Heart left ventricle (tissue), 16 donors: ENCODE results near the gene ALDH4A1. TPM values are rescaled to one million over a fixed set of nuclear protein-coding genes. Genes with fewer than 3 reads are reported as not detected.
A peak's percentile ranks its signal among the peaks of the same experiment; 100 is the strongest.
"Not testable (repeated sequence)": the region's sequence is repeated elsewhere in the genome, so short reads cannot be mapped to it uniquely, and the experiment has no call there.

ENCODE experiments used
- ATAC-seq, 4 donors: fragments of 200-7000 bp; cut with Tn5 transposase; one replicate each; pipeline ENCODE4 v1.9.1; 2020 to 2022; ENCODE audit warnings: moderate library complexity in 4 of 4, mild to moderate bottlenecking in 3 of 4, moderate number of reproducible peaks in 1 of 4
- DNase-seq, 5 donors: peaks; one replicate each; pipeline ENCODE4 v3.0.0-alpha.2; 2020
- H3K27ac ChIP-seq, 12 donors: fragments of 200-600 bp; sonication (generic) in 4 of 12; one replicate each; pipeline versions ENCODE4 v1.5.0 to v1.8.0; 2016 to 2022; ENCODE audit warnings: mild to moderate bottlenecking in 2 of 12
- H3K27me3 ChIP-seq, 9 donors: fragments of 200-600 bp; sonication (generic) in 2 of 9; one replicate each; pipeline versions ENCODE4 v1.5.1 to v1.8.0; 2016 to 2022; ENCODE audit warnings: mild to moderate bottlenecking in 3 of 9
- H3K36me3 ChIP-seq, 9 donors: fragments of 200-600 bp; sonication (generic) in 2 of 9; one replicate each; pipeline versions ENCODE4 v1.5.0 to v1.8.0; 2018 to 2022; ENCODE audit warnings: mild to moderate bottlenecking in 2 of 9
- H3K4me1 ChIP-seq, 12 donors: fragments of 200-600 bp; sonication (generic) in 4 of 12; one replicate each; pipeline versions ENCODE4 v1.5.0 to v1.8.0; 2016 to 2022; ENCODE audit warnings: mild to moderate bottlenecking in 3 of 12
- H3K4me3 ChIP-seq, 12 donors: fragments of 200-600 bp; sonication (generic) in 4 of 12; one replicate each; pipeline versions ENCODE4 v1.5.0 to v1.8.0; 2017 to 2022; ENCODE audit warnings: mild to moderate bottlenecking in 9 of 12, moderate library complexity in 4 of 12
- H3K9me3 ChIP-seq, 12 donors: fragments of 200-600 bp; sonication (generic) in 4 of 12; one replicate each; pipeline versions ENCODE4 v1.5.0 to v1.8.0; 2016 to 2022; ENCODE audit warnings: mild to moderate bottlenecking in 1 of 12
- CTCF ChIP-seq, 12 donors: fragments of 200-600 bp; sonication (generic) in 4 of 12; IDR thresholded peaks; one replicate each; pipeline versions ENCODE4 v1.5.0 to v1.8.0; 2018 to 2022; ENCODE audit warnings: antibody characterized with exemption in 12 of 12, mild to moderate bottlenecking in 5 of 12
- POLR2A ChIP-seq, 2 donors: fragments of 450-650 bp; IDR thresholded peaks; one replicate each; pipeline ENCODE4 v1.6.1; 2017; ENCODE audit warnings: antibody characterized with exemption in 2 of 2, mild to moderate bottlenecking in 2 of 2, moderate library complexity in 2 of 2
- WGBS, 4 donors: extraction: QIAGEN DNeasy Blood & Tissue Kit in 2 of 4; methylation state at CpG; one replicate each; pipeline versions ENCODE4 v1.1.5 to v1.1.7; 2013 to 2018; 5-methylcytosine and 5-hydroxymethylcytosine counted together
- intact Hi-C, 10 donors: fragments of 100-400 bp; cut with DNase I; formaldehyde crosslinking; loops; one replicate each; pipeline versions ENCODE4 v1.11.1 to v1.14.2; 2022
- polyA plus RNA-seq, 2 donors: library from polyadenylated mRNA; stranded (reverse); fragments of 200-250 nt; gene quantifications; one replicate each; pipeline ENCODE4 v1.2.3, GENCODE V29; 2013
- total RNA-seq, 9 donors: library from RNA; depleted of rRNA in 2 of 9; stranded (reverse); fragments of >200 nt in 2 of 9; fragmentation: NEBNext Ultra II Directional in 3 of 9; extraction: Animal tissue kit (Norgen Biotek cat#: 25700) in 3 of 9; gene quantifications; one replicate each; pipeline versions ENCODE4 v1.1.0 to v1.2.4, GENCODE V29; 2016 to 2023
- donor health status: ischemic (EF 13 %, LVEDD 7.1; RV severe dilation, severe dysfunction).
- donor health status: healthy with polysubstance abuse.
- donor health status: DM: no; HTN: yes; CAD: no.
- donor health status: DM: no; HTN: no; CAD: no.
- donor health status: ischemic (EF 25% LVEDD 6.9; RV normal size, moderate dysfunction).
- donor health status: ischemic (EF 25% LVEDD 5.7; RV mildly dilated, moderate dysfunction).
- donor health status: healthy.
- donor health status: DM: yes; HTN: yes; CAD: no.
- donor health status: ischemic (EF 35%, LVEDD 5.7; RV mildly dilated, moderate dysfunction).
- donor health status: nonischemic (EF 11% LVEDD 7.7; RV severe dilation, severe dysfunction).
- donor health status: DM: yes; HTN: yes; CAD: no.
- donor health status: PGD.
- donor health status: ischemic (EF 29% LVEDD 5.4; RV normal size, mild dysfunction).
- donor health status: nonischemic (EF 23%, LVEDD 6.1; RV moderate dilation, normal function).

The ALDH4A1 gene
- total and polyA plus RNA-seq, 11 donors = 20.8 to 57.6 (median 30.6) TPM

GRCh38 chr1:18898567-18898966 is 3.8 kb downstream of the ALDH4A1 start:
- H3K36me3 ChIP-seq = peaks cover 0 to 8% (median 0%) of the 10 kb centered on the region in 9 donors
- H3K4me1 ChIP-seq = peaks cover 0 to 33% (median 15%) of the 10 kb centered on the region in 12 donors
- no peak for DNase-seq
- no peaks in the 10 kb centered on the region for H3K27me3 ChIP-seq
- no peaks in the 10 kb centered on the region for H3K9me3 ChIP-seq
- 92 to 96% (median 95%) methylated on average over 7 to 8 of the region's 8 CpGs for WGBS, 4 donors
- intact Hi-C loops = no loop called here
- H3K27ac ChIP-seq = no peak overlapping the region
- no peak overlapping the region for H3K4me3 ChIP-seq
- ATAC-seq = no peak
- TF ChIP-seq POLR2A (IDR thresholded peaks at IDR 0.05) (no peak), CTCF (IDR thresholded peaks at IDR 0.05) (no peak)

GRCh38 chr1:18895317-18895716 is 7.0 kb downstream of the ALDH4A1 start:
- Histone ChIP-seq H3K27ac (no peak overlapping the region), H3K4me1 (peaks cover 0 to 21% (median 6%) of the 10 kb centered on the region in 12 donors), H3K4me3 (no peak overlapping the region), H3K9me3 (no peaks in the 10 kb centered on the region), H3K36me3 (peaks cover 0 to 8% (median 0%) of the 10 kb centered on the region in 9 donors), H3K27me3 (no peaks in the 10 kb centered on the region)
- no peak for DNase-seq
- no peak for ATAC-seq
- WGBS, 4 donors = 84 to 92% (median 86%) methylated on average over 4 to 6 of the region's 6 CpGs
- no peak for TF ChIP-seq POLR2A (IDR thresholded peaks at IDR 0.05)
- TF ChIP-seq CTCF (IDR thresholded peaks at IDR 0.05) = no peak
- intact Hi-C loops = no loop called here

GRCh38 chr1:18893120-18893519 is 9.2 kb downstream of the ALDH4A1 start:
- TF ChIP-seq POLR2A (IDR thresholded peaks at IDR 0.05) (no peak), CTCF (IDR thresholded peaks at IDR 0.05) (no peak)
- DNase-seq (no peak), ATAC-seq (no peak)
- H3K27ac ChIP-seq = no peak overlapping the region
- peaks cover 0 to 21% (median 7%) of the 10 kb centered on the region in 12 donors for H3K4me1 ChIP-seq
- 87 to 95% (median 93%) methylated on average over 7 of the region's 7 CpGs for WGBS, 4 donors
- H3K9me3 ChIP-seq = no peaks in the 10 kb centered on the region
- no peak overlapping the region for H3K4me3 ChIP-seq
- no peaks in the 10 kb centered on the region for H3K27me3 ChIP-seq
- intact Hi-C loops = no loop called here
- H3K36me3 ChIP-seq = peaks cover 0 to 15% (median 2%) of the 10 kb centered on the region in 9 donors

GRCh38 chr1:18891858-18892257 is 10.5 kb downstream of the ALDH4A1 start:
- intact Hi-C loops, H3K27ac ChIP-seq: not testable (repeated sequence)
- 65 to 78% (median 75%) methylated on average over 7 of the region's 7 CpGs for WGBS, 4 donors

GRCh38 chr1:18891426-18891780 is 11.0 kb downstream of the ALDH4A1 start:
- H3K4me1 ChIP-seq = peaks cover 0 to 21% (median 7%) of the 10 kb centered on the region in 12 donors
- intact Hi-C loops = no loop called here
- H3K27ac ChIP-seq = no peak overlapping the region

More at GRCh38 chr1:18891858-18892257, 10.5 kb downstream of the ALDH4A1 start:
- peaks cover 0 to 21% (median 7%) of the 10 kb centered on the region in 12 donors for H3K4me1 ChIP-seq
- ATAC-seq = peak in 1 of 4 donors; percentile 9
- H3K27me3 ChIP-seq, DNase-seq, H3K36me3 ChIP-seq, H3K4me3 ChIP-seq, H3K9me3 ChIP-seq: not testable (repeated sequence)

More at GRCh38 chr1:18891426-18891780, 11.0 kb downstream of the ALDH4A1 start:
- 93 to 95% (median 94%) methylated on average over 7 of the region's 7 CpGs for WGBS, 4 donors
- DNase-seq (no peak), ATAC-seq (no peak)
- Histone ChIP-seq H3K27me3 (no peaks in the 10 kb centered on the region), H3K9me3 (no peaks in the 10 kb centered on the region), H3K36me3 (peaks cover 0 to 9% (median 0%) of the 10 kb centered on the region in 9 donors), H3K4me3 (no peak overlapping the region)
- TF ChIP-seq CTCF (IDR thresholded peaks at IDR 0.05) (no peak), POLR2A (IDR thresholded peaks at IDR 0.05) (no peak)
